Measurements from ENCODE around the gene SEC16B. TPM values are rescaled to one million over a fixed set of nuclear protein-coding genes. Genes with fewer than 3 reads are reported as not detected.
"Not testable (repeated sequence)": the region's sequence is repeated elsewhere in the genome, so short reads cannot be mapped to it uniquely, and the experiment has no call there.

Gene SEC16B
- total and polyA plus RNA-seq, 9 of the 15 experiments (the other 6 are each of a cell fraction or from before 2014, with no cell fraction given), result not detected

- intact Hi-C loops (cut with micrococcal nuclease) (no loop called here), in situ Hi-C loops (cut with MboI) (no loop called here)
- BruUV-seq (replicated peaks), result no TSS peak
- Histone ChIP-seq H3K36me3 (ENCODE audit: control insufficient read depth, insufficient read depth, low read length) (no peaks in the 10 kb centered on the region), H3K9me1 (ENCODE audit: control insufficient read depth, insufficient read depth, low read length) (no peaks in the 10 kb centered on the region), H3K9me3 (replicated peaks; ENCODE audit: control insufficient read depth, insufficient read depth, low read depth, low read length) (no peaks in the 10 kb centered on the region), H3K4me2 (ENCODE audit: insufficient read depth, low read length) (no peak overlapping the region), H3K4me1 (replicated peaks in 1 of 2; ENCODE audit: control insufficient read depth in 2 of 2, insufficient read depth in 2 of 2, low read length in 2 of 2) (no peaks in the 10 kb centered on the region), H3K9ac (ENCODE audit: insufficient read depth in 1 of 2, low read depth in 2 of 2, low read length in 2 of 2) (no peak overlapping the region), H4K20me1 (replicated peaks; ENCODE audit: control insufficient read depth, insufficient read depth, low read length) (no peaks in the 10 kb centered on the region), H3K4me3 (no peak overlapping the region), H3K27me3 (ENCODE audit: control insufficient read depth in 2 of 2, insufficient read depth in 2 of 2, low read length in 2 of 2) (no peaks in the 10 kb centered on the region), H2AFZ (ENCODE audit: low read depth, low read length) (no peak overlapping the region), H3K79me2 (ENCODE audit: control insufficient read depth, insufficient read depth, low read length) (no peaks in the 10 kb centered on the region), H3K27ac (ENCODE audit: extremely low read depth, low read depth, low read length) (no peak overlapping the region)
- no peak for TF ChIP-seq ARHGAP35 (IDR thresholded peaks at IDR 0.05; ENCODE audit: partially characterized antibody)
- TF ChIP-seq NFIC (IDR thresholded peaks at IDR 0.05), result peak; percentile 53
- 0% methylated on average over 4 of the region's 5 CpGs for WGBS (ENCODE audit: insufficient coverage, low coverage, missing lambda C conversion rate)
- POLR2A ChIA-PET, result no interaction called here
- FAIRE-seq, result no peak
- CTCF ChIA-PET (ENCODE audit: low intra/inter-chr PET ratio), result no interaction called here
- no peak for ATAC-seq
- no peak for DNase-seq (ENCODE audit: extremely low read depth in 1 of 4, low spot score in 3 of 4)
Observed at GRCh38 chr1:177995369-177995768, 25.5 kb upstream of the SEC16B start.

DNA sequence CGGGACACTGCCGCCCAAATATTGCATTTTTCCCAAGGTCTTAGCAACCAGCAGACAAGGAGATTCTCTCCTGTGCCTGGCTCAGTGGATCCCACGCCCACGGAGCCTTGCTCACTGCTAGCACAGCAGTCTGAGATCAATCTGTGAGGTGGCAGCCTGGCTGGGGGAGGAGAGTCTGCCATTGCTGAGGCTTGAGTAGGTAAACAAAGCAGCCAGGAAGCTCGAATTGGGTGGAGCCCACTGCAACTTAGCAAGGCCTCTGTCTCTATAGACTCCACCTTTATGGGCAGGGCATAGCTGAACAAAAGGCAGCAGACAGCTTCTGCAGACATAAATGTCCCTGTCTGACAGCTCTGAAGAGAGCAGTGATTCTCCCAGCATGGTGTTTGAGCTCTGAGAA, 16.4 kb upstream of the SEC16B start:
- WGBS (ENCODE audit: insufficient coverage, low coverage, missing lambda C conversion rate), result 0% methylated on average over 5 of the region's 5 CpGs
- H3K36me3 ChIP-seq (ENCODE audit: control insufficient read depth, insufficient read depth, low read length); H3K9ac ChIP-seq (ENCODE audit: insufficient read depth in 1 of 2, low read depth in 2 of 2, low read length in 2 of 2); H3K4me3 ChIP-seq; H3K27ac ChIP-seq (ENCODE audit: extremely low read depth, low read depth, low read length); DNase-seq (ENCODE audit: extremely low read depth in 1 of 4, low spot score in 3 of 4); POLR2A ChIA-PET; in situ Hi-C loops (cut with MboI); H3K9me1 ChIP-seq (ENCODE audit: control insufficient read depth, insufficient read depth, low read length); BruUV-seq (replicated peaks); intact Hi-C loops (cut with micrococcal nuclease); H3K27me3 ChIP-seq (ENCODE audit: control insufficient read depth in 2 of 2, insufficient read depth in 2 of 2, low read length in 2 of 2); H3K4me2 ChIP-seq (ENCODE audit: insufficient read depth, low read length); H3K4me1 ChIP-seq (replicated peaks in 1 of 2; ENCODE audit: control insufficient read depth in 2 of 2, insufficient read depth in 2 of 2, low read length in 2 of 2); ATAC-seq; H4K20me1 ChIP-seq (replicated peaks; ENCODE audit: control insufficient read depth, insufficient read depth, low read length); H2AFZ ChIP-seq (ENCODE audit: low read depth, low read length); H3K9me3 ChIP-seq (replicated peaks; ENCODE audit: control insufficient read depth, insufficient read depth, low read depth, low read length); CTCF ChIA-PET (ENCODE audit: low intra/inter-chr PET ratio); H3K79me2 ChIP-seq (ENCODE audit: control insufficient read depth, insufficient read depth, low read length); FAIRE-seq: not testable (repeated sequence)

Measured in K562 (cell line).